CD8-positive, alpha-beta memory T cell (primary cell): ENCODE data around the gene RASGRP2. TPM values are rescaled to one million over a fixed set of nuclear protein-coding genes. Genes with fewer than 3 reads are reported as not detected.

Experiments
- CTCF ChIA-PET: fragments of 350-600 bp; sonication (Branson Sonifier 250); formaldehyde crosslinking; loops from one replicate; lab custom pipeline; 2021; ENCODE audit warnings: antibody characterized with exemption; lab: Charles Lee
- POLR2A ChIA-PET: fragments of 350-600 bp; sonication (Branson Sonifier 250); formaldehyde crosslinking; loops from one replicate; lab custom pipeline; 2021; ENCODE audit warnings: antibody characterized with exemption; lab: Charles Lee
- DNase-seq, 5 donors: peaks; one replicate each; pipeline versions ENCODE4 v3.0.0 to v3.0.0-alpha.2; 2020 to 2022; ENCODE audit warnings: mixed read lengths in 1 of 5
- H3K27ac ChIP-seq: one replicate; pipeline ENCODE4 v1.7.0; 2013; ENCODE audit warnings: low read depth, mild to moderate bottlenecking, low read length, moderate library complexity
- H3K27me3 ChIP-seq: 2 replicates; pipeline ENCODE4 v1.7.0; 2013; ENCODE audit warnings: low read length, mild to moderate bottlenecking; ENCODE audit not compliant: insufficient read depth, poor library complexity, severe bottlenecking
- H3K36me3 ChIP-seq: 2 replicates; pipeline ENCODE4 v1.7.0; 2013; ENCODE audit warnings: mild to moderate bottlenecking, low read length, moderate library complexity; ENCODE audit not compliant: insufficient read depth
- H3K4me1 ChIP-seq: 2 replicates; pipeline ENCODE4 v1.7.0; 2013; ENCODE audit warnings: mild to moderate bottlenecking, low read length, moderate library complexity; ENCODE audit not compliant: insufficient read depth
- H3K4me3 ChIP-seq: 2 replicates; pipeline ENCODE4 v1.7.0; 2013; ENCODE audit warnings: mild to moderate bottlenecking, low read length
- H3K9me3 ChIP-seq: 2 replicates; pipeline ENCODE4 v1.7.0; 2013; ENCODE audit warnings: mild to moderate bottlenecking, low read length
- H3K27ac Mint-ChIP-seq, 8 donors: one replicate each; pipeline ENCODE4 v1.8.0; 2020 to 2021; ENCODE audit warnings: mixed read lengths in 8 of 8, mild to moderate bottlenecking in 6 of 8, inconsistent platforms in 3 of 8, moderate library complexity in 3 of 8
- H3K27me3 Mint-ChIP-seq, 2 donors: one replicate each; pipeline ENCODE4 v1.8.0; 2020 to 2021; ENCODE audit warnings: mixed read lengths in 2 of 2, mild to moderate bottlenecking in 1 of 2, moderate library complexity in 1 of 2
- H3K36me3 Mint-ChIP-seq, 3 donors: one replicate each; pipeline ENCODE4 v1.8.0; 2020 to 2021; ENCODE audit warnings: mixed read lengths in 3 of 3, inconsistent platforms in 1 of 3, mild to moderate bottlenecking in 1 of 3
- H3K4me1 Mint-ChIP-seq, 3 donors: one replicate each; pipeline ENCODE4 v1.8.0; 2020 to 2021; ENCODE audit warnings: mixed read lengths in 3 of 3, inconsistent platforms in 1 of 3, mild to moderate bottlenecking in 1 of 3
- H3K4me3 Mint-ChIP-seq, 7 donors: one replicate each; pipeline ENCODE4 v1.8.0; 2020 to 2021; ENCODE audit warnings: mixed read lengths in 7 of 7, mild to moderate bottlenecking in 6 of 7, moderate library complexity in 4 of 7, inconsistent platforms in 2 of 7
- H3K9me3 Mint-ChIP-seq, 5 donors: one replicate each; pipeline ENCODE4 v1.8.0; 2020 to 2022; ENCODE audit warnings: mixed read lengths in 5 of 5, mild to moderate bottlenecking in 3 of 5, moderate library complexity in 2 of 5, inconsistent platforms in 1 of 5
- polyA plus RNA-seq: library from polyadenylated mRNA; unstranded; fragments of 300-500 nt; fragmentation: Illumina TruSeq; gene quantifications from one replicate; pipeline ENCODE4 v1.2.3, GENCODE V29; 2021
- total RNA-seq, 2 experiments: library from RNA; stranded (reverse); gene quantifications; one replicate each; pipeline ENCODE4 v1.2.3, GENCODE V29; 2021

RASGRP2 gene
- total and polyA plus RNA-seq, 3 experiments from 2014 or later = 30.2 to 145 (median 33.5) TPM

GRCh38 chr11:64753380-64754123, 9.6 kb upstream of the RASGRP2 start:
- Mint-ChIP-seq H3K36me3 (peaks cover 0 to 33% (median 5%) of the 10 kb centered on the region in 3 donors), H3K27me3 (no peaks in the 10 kb centered on the region), H3K9me3 (no peaks in the 10 kb centered on the region), H3K27ac (peak overlapping the region in 1 of 8 donors; percentile 84), H3K4me3 (no peak overlapping the region), H3K4me1 (peaks cover 13 to 23% (median 23%) of the 10 kb centered on the region in 3 donors)
- Histone ChIP-seq H3K27me3 (no peaks in the 10 kb centered on the region), H3K9me3 (no peaks in the 10 kb centered on the region), H3K4me3 (no peak overlapping the region), H3K36me3 (peaks cover 6% of the 10 kb centered on the region), H3K27ac (no peak overlapping the region), H3K4me1 (peaks cover 10% of the 10 kb centered on the region)
- POLR2A ChIA-PET = interaction anchor here (1.8 to 3.0 kb wide), 2 partner anchors 8 to 10 kb away, joined by 4 to 9 read pairs; no protein-coding TSS in a partner anchor
- peak in 1 of 5 donors; percentile 41 for DNase-seq
- CTCF ChIA-PET = interaction anchor here (1.2 to 26.7 kb wide), 4 partner anchors 6 to 57 kb away, joined by 3 to 441 read pairs (median 222); partner anchors contain the start of genes MEN1, PYGM, RASGRP2 and SF1

- Mint-ChIP-seq H3K4me1 (peaks cover 15 to 26% (median 23%) of the 10 kb centered on the region in 3 donors), H3K27ac (peak overlapping the region in 1 of 8 donors; percentile 36), H3K9me3 (no peaks in the 10 kb centered on the region), H3K4me3 (no peak overlapping the region), H3K36me3 (peaks cover 0 to 33% (median 5%) of the 10 kb centered on the region in 3 donors), H3K27me3 (no peaks in the 10 kb centered on the region)
- no peak overlapping the region for H3K27ac ChIP-seq
- H3K27me3 ChIP-seq = no peaks in the 10 kb centered on the region
- peaks cover 6% of the 10 kb centered on the region for H3K36me3 ChIP-seq
- no peak overlapping the region for H3K4me3 ChIP-seq
- peak in 1 of 5 donors; percentile 47 for DNase-seq
- CTCF ChIA-PET = interaction anchor here (0.6 to 18.5 kb wide), 4 partner anchors 9 to 58 kb away, joined by 3 to 441 read pairs (median 4); partner anchors contain the start of genes MEN1, PYGM, RASGRP2 and SF1
- H3K9me3 ChIP-seq = no peaks in the 10 kb centered on the region
- POLR2A ChIA-PET = interaction anchor here (1.8 to 3.0 kb wide), 2 partner anchors 9 to 11 kb away, joined by 4 to 9 read pairs; no protein-coding TSS in a partner anchor
- H3K4me1 ChIP-seq = peaks cover 10% of the 10 kb centered on the region
Measured at GRCh38 chr11:64753019-64753379, 9.1 kb upstream of the RASGRP2 start.

GRCh38 chr11:64752175-64752970, 8.4 kb upstream of the RASGRP2 start:
- H3K27ac ChIP-seq = no peak overlapping the region
- H3K4me1 ChIP-seq = peaks cover 10% of the 10 kb centered on the region
- H3K9me3 ChIP-seq = no peaks in the 10 kb centered on the region
- Mint-ChIP-seq H3K9me3 (no peaks in the 10 kb centered on the region), H3K36me3 (peaks cover 0 to 32% (median 4%) of the 10 kb centered on the region in 3 donors), H3K27ac (peak overlapping the region in 1 of 8 donors; percentile 88), H3K27me3 (no peaks in the 10 kb centered on the region), H3K4me3 (no peak overlapping the region), H3K4me1 (peaks cover 14 to 26% (median 23%) of the 10 kb centered on the region in 3 donors)
- POLR2A ChIA-PET = interaction anchor here (0.6 to 3.0 kb wide), 3 partner anchors 10 to 20 kb away, joined by 4 to 9 read pairs (median 5); no protein-coding TSS in a partner anchor
- peak in 1 of 5 donors; percentile 26 for DNase-seq
- H3K4me3 ChIP-seq = no peak overlapping the region
- H3K36me3 ChIP-seq = peaks cover 6% of the 10 kb centered on the region
- H3K27me3 ChIP-seq = no peaks in the 10 kb centered on the region
- CTCF ChIA-PET = interaction anchor here (0.6 to 18.5 kb wide), 6 partner anchors 8 to 58 kb away, joined by 3 to 441 read pairs (median 3); partner anchors contain the start of genes MEN1, PYGM, RASGRP2 and SF1

GRCh38 chr11:64751580-64751979, 7.6 kb upstream of the RASGRP2 start:
- ChIA-PET POLR2A (interaction anchor here (0.6 to 3.0 kb wide), 3 partner anchors 10 to 21 kb away, joined by 4 to 9 read pairs (median 5); no protein-coding TSS in a partner anchor), CTCF (interaction anchor here (0.8 to 18.5 kb wide), 4 partner anchors 8 to 31 kb away, joined by 3 to 441 read pairs (median 3); partner anchors contain the start of genes PYGM and SF1)
- H3K4me3 ChIP-seq = no peak overlapping the region
- Mint-ChIP-seq H3K4me3 (no peak overlapping the region), H3K27ac (peak overlapping the region in 1 of 8 donors; percentile 21), H3K36me3 (peaks cover 0 to 30% (median 2%) of the 10 kb centered on the region in 3 donors), H3K27me3 (no peaks in the 10 kb centered on the region), H3K4me1 (peaks cover 14 to 27% (median 26%) of the 10 kb centered on the region in 3 donors), H3K9me3 (no peaks in the 10 kb centered on the region)
- DNase-seq = no peak
- no peaks in the 10 kb centered on the region for H3K9me3 ChIP-seq
- no peak overlapping the region for H3K27ac ChIP-seq
- peaks cover 6% of the 10 kb centered on the region for H3K36me3 ChIP-seq
- H3K27me3 ChIP-seq = no peaks in the 10 kb centered on the region
- peaks cover 13% of the 10 kb centered on the region for H3K4me1 ChIP-seq

- Histone ChIP-seq H3K27ac (no peak overlapping the region), H3K4me3 (no peak overlapping the region), H3K36me3 (peaks cover 6% of the 10 kb centered on the region), H3K27me3 (no peaks in the 10 kb centered on the region), H3K9me3 (no peaks in the 10 kb centered on the region), H3K4me1 (peaks cover 17% of the 10 kb centered on the region)
- no peaks in the 10 kb centered on the region for H3K9me3 Mint-ChIP-seq
- CTCF ChIA-PET = interaction anchor here (0.8 to 18.5 kb wide), 4 partner anchors 8 to 31 kb away, joined by 3 to 441 read pairs (median 3); partner anchors contain the start of genes PYGM and SF1
- H3K36me3 Mint-ChIP-seq = peaks cover 0 to 30% (median 2%) of the 10 kb centered on the region in 3 donors
- POLR2A ChIA-PET = interaction anchor here (3.0 kb wide), 1 partner anchor 13 kb away, joined by 9 read pairs; no protein-coding TSS in a partner anchor
- peak in 1 of 5 donors; percentile 42 for DNase-seq
- H3K4me1 Mint-ChIP-seq = peaks cover 18 to 32% (median 31%) of the 10 kb centered on the region in 3 donors
- H3K27me3 Mint-ChIP-seq = no peaks in the 10 kb centered on the region
- no peak overlapping the region for H3K4me3 Mint-ChIP-seq
- peak overlapping the region in 3 of 8 donors; percentile 17 to 22 (median 21) for H3K27ac Mint-ChIP-seq
Measured at GRCh38 chr11:64751136-64751535, 7.2 kb upstream of the RASGRP2 start.

GRCh38 chr11:64750361-64751054, 6.6 kb upstream of the RASGRP2 start:
- H3K9me3 ChIP-seq = no peaks in the 10 kb centered on the region
- no peaks in the 10 kb centered on the region for H3K27me3 Mint-ChIP-seq
- H3K27me3 ChIP-seq = no peaks in the 10 kb centered on the region
- peaks cover 23% of the 10 kb centered on the region for H3K4me1 ChIP-seq
- DNase-seq = peak in 1 of 5 donors; percentile 29
- peaks cover 19 to 38% (median 32%) of the 10 kb centered on the region in 3 donors for H3K4me1 Mint-ChIP-seq
- H3K4me3 ChIP-seq = no peak overlapping the region
- no peak overlapping the region for H3K27ac ChIP-seq
- ChIA-PET POLR2A (no interaction called here), CTCF (interaction anchor here (18.5 kb wide), 1 partner anchor 16 kb away, joined by 441 read pairs; the partner anchor contains the start of genes PYGM and SF1)
- H3K36me3 Mint-ChIP-seq = peaks cover 0 to 32% (median 2%) of the 10 kb centered on the region in 3 donors
- H3K36me3 ChIP-seq = peaks cover 6% of the 10 kb centered on the region
- H3K9me3 Mint-ChIP-seq = no peaks in the 10 kb centered on the region
- no peak overlapping the region for H3K4me3 Mint-ChIP-seq
- H3K27ac Mint-ChIP-seq = peak overlapping the region in 4 of 8 donors; percentile 17 to 90 (median 48)
